ENCODE measurements around the gene TMEM267.

- TF ChIP-seq SP2 (IDR thresholded peaks at IDR 0.05; ENCODE audit: low read length) (no peak), EZH2 (IDR thresholded peaks at IDR 0.05; ENCODE audit: low read depth, low read length, severe bottlenecking) (no peak)
These were observed 66.8 kb downstream of the TMEM267 start for GRCh38 chr5:43416803-43417394.

Data from H1 (cell line).